CD14-positive monocyte (primary cell): ENCODE results near the gene UFSP1. TPM values are rescaled to one million over a fixed set of nuclear protein-coding genes. Genes with fewer than 3 reads are reported as not detected.
A peak's percentile ranks its signal among the peaks of the same experiment; 100 is the strongest.

ENCODE experiments used
- DNase-seq, 3 donors: peaks; one replicate each; pipeline ENCODE4 v3.0.0-alpha.2; 2011 to 2022
- H2AFZ ChIP-seq: 2 replicates; pipeline ENCODE4 v1.6.0; 2012; ENCODE audit warnings: mild to moderate bottlenecking, low read depth, low read length, inconsistent platforms; ENCODE audit not compliant: insufficient read depth, poor library complexity, severe bottlenecking
- H3K27ac ChIP-seq, 2 donors: 1 replicate in 1 of 2; 2 replicates in 1 of 2; pipeline ENCODE4 v1.5.1; 2012 to 2013; ENCODE audit warnings: low read length in 2 of 2, control low read depth in 1 of 2, inconsistent platforms in 1 of 2, low read depth in 1 of 2, mild to moderate bottlenecking in 1 of 2
- H3K27me3 ChIP-seq, 2 donors: one replicate each; pipeline versions ENCODE4 v1.6.0 to v1.6.1; 2011 to 2013; ENCODE audit warnings: low read length in 2 of 2; ENCODE audit not compliant: control insufficient read depth in 2 of 2, insufficient read depth in 2 of 2
- H3K36me3 ChIP-seq, 2 donors: replicated peaks in 1 of 2; 1 replicate in 1 of 2; 2 replicates in 1 of 2; pipeline versions ENCODE4 v1.5.1 to v1.6.1; 2012 to 2013; ENCODE audit warnings: low read length in 2 of 2, control low read depth in 1 of 2, inconsistent platforms in 1 of 2, mild to moderate bottlenecking in 1 of 2; ENCODE audit not compliant: insufficient read depth in 2 of 2, control insufficient read depth in 1 of 2
- H3K4me1 ChIP-seq, 2 donors: 1 replicate in 1 of 2; 2 replicates in 1 of 2; pipeline versions ENCODE4 v1.5.1 to v1.6.1; 2012 to 2013; ENCODE audit warnings: low read length in 2 of 2, control low read depth in 1 of 2, inconsistent platforms in 1 of 2, mild to moderate bottlenecking in 1 of 2, moderate library complexity in 1 of 2; ENCODE audit not compliant: insufficient read depth in 2 of 2, control insufficient read depth in 1 of 2
- H3K4me2 ChIP-seq: replicated peaks from 2 replicates; pipeline ENCODE3; 2012; ENCODE audit warnings: low read length, moderate library complexity, mild to moderate bottlenecking; ENCODE audit not compliant: poor library complexity, severe bottlenecking; ENCODE audit errors: extremely low read depth
- H3K4me3 ChIP-seq, 3 experiments: fragments of 200-600 bp in 1 of 3; sonication (generic) in 1 of 3; replicated peaks in 1 of 3; 1 replicate in 2 of 3; 2 replicates in 1 of 3; pipeline ENCODE4 v1.5.1; 2011 to 2013; ENCODE audit warnings: low read length in 3 of 3, mild to moderate bottlenecking in 3 of 3, control low read depth in 2 of 3, low read depth in 2 of 3, inconsistent platforms in 1 of 3, moderate library complexity in 1 of 3
- H3K79me2 ChIP-seq: 2 replicates; pipeline ENCODE4 v1.6.0; 2012; ENCODE audit warnings: mild to moderate bottlenecking, control low read depth, inconsistent platforms, low read length, moderate library complexity; ENCODE audit not compliant: insufficient read depth
- H3K9ac ChIP-seq: 2 replicates; pipeline ENCODE4 v1.6.0; 2017; ENCODE audit warnings: low read length, mild to moderate bottlenecking; ENCODE audit not compliant: insufficient read depth, poor library complexity, severe bottlenecking
- H3K9me3 ChIP-seq, 2 donors: replicated peaks in 1 of 2; 1 replicate in 1 of 2; 2 replicates in 1 of 2; pipeline versions ENCODE4 v1.5.1 to v1.6.1; 2012 to 2013; ENCODE audit warnings: low read length in 2 of 2, control low read depth in 1 of 2; ENCODE audit not compliant: control insufficient read depth in 1 of 2, insufficient read depth in 1 of 2
- H4K20me1 ChIP-seq: 2 replicates; pipeline ENCODE4 v1.6.0; 2012; ENCODE audit warnings: mild to moderate bottlenecking, low read length, control low read depth, moderate library complexity; ENCODE audit not compliant: insufficient read depth
- H3K27ac Mint-ChIP-seq, 7 donors: one replicate each; pipeline ENCODE4 v1.8.0; 2020; ENCODE audit warnings: mild to moderate bottlenecking in 7 of 7, mixed read lengths in 7 of 7, moderate library complexity in 6 of 7, inconsistent platforms in 2 of 7
- H3K27me3 Mint-ChIP-seq, 3 donors: one replicate each; pipeline ENCODE4 v1.8.0; 2021 to 2022; ENCODE audit warnings: low read depth in 3 of 3, mild to moderate bottlenecking in 3 of 3, mixed read lengths in 3 of 3, moderate library complexity in 3 of 3, inconsistent platforms in 1 of 3
- H3K36me3 Mint-ChIP-seq, 2 donors: one replicate each; pipeline ENCODE4 v1.8.0; 2020; ENCODE audit warnings: mixed read lengths in 2 of 2, inconsistent platforms in 1 of 2, mild to moderate bottlenecking in 1 of 2
- H3K4me1 Mint-ChIP-seq: one replicate; pipeline ENCODE4 v1.8.0; 2020; ENCODE audit warnings: mild to moderate bottlenecking, mixed read lengths
- H3K4me3 Mint-ChIP-seq, 2 donors: one replicate each; pipeline ENCODE4 v1.8.0; 2020; ENCODE audit warnings: mild to moderate bottlenecking in 2 of 2, mixed read lengths in 2 of 2, moderate library complexity in 1 of 2
- H3K9me3 Mint-ChIP-seq, 7 donors: one replicate each; pipeline ENCODE4 v1.8.0; 2020 to 2022; ENCODE audit warnings: mixed read lengths in 7 of 7, mild to moderate bottlenecking in 6 of 7, moderate library complexity in 6 of 7, inconsistent platforms in 2 of 7
- CTCF ChIP-seq: fragments of 200-600 bp; IDR thresholded peaks from one replicate; pipeline ENCODE4 v1.8.0; 2022; ENCODE audit warnings: antibody characterized with exemption, mild to moderate bottlenecking
- WGBS: methylation state at CpG from one replicate; pipeline ENCODE4 v1.1.5; 2013; ENCODE audit warnings: missing lambda C conversion rate; ENCODE audit not compliant: insufficient coverage; 5-methylcytosine and 5-hydroxymethylcytosine counted together
- intact Hi-C, 2 donors: fragments of 100-400 bp; cut with micrococcal nuclease; formaldehyde crosslinking; loops; one replicate each; pipeline versions ENCODE4 v1.15.0 to v1.15.1; 2023
- polyA plus RNA-seq, 3 donors: library from polyadenylated mRNA; depleted of rRNA in 1 of 3; unstranded in 2 of 3; stranded (reverse) in 1 of 3; fragments of 300-500 nt in 2 of 3; fragments of >200 nt in 1 of 3; fragmentation: Illumina TruSeq in 2 of 3; gene quantifications; 1 replicate in 2 of 3; 2 replicates in 1 of 3; pipeline ENCODE4 v1.2.3, GENCODE V29; 2012 to 2021

UFSP1 gene
- polyA plus RNA-seq, 3 donors: 0.57 to 0.76 (median 0.57) TPM

- intact Hi-C loops: loop anchor here in 1 of 2 donors (1.0 kb wide), 1 partner anchor 13 kb away; no protein-coding TSS in a partner anchor
- H3K9ac ChIP-seq: peak within 1 kb of the TSS; percentile 90
- TF ChIP-seq CTCF: peak; percentile 25
- Mint-ChIP-seq H3K9me3 (peaks cover 0 to 5% (median 0%) of the 10 kb centered on the region in 7 donors), H3K4me1 (peaks cover 30% of the 10 kb centered on the region), H3K36me3 (peaks cover 45 to 51% of the 10 kb centered on the region in 2 donors), H3K27ac (peak within 1 kb of the TSS; percentile 92 to 98 (median 95)), H3K4me3 (peak within 1 kb of the TSS; percentile 97), H3K27me3 (peaks cover 0 to 8% (median 0%) of the 10 kb centered on the region in 3 donors)
- peak within 1 kb of the TSS; percentile 68 to 98 (median 76) for H3K4me3 ChIP-seq
- peak; percentile 97 to 98 (median 97) for DNase-seq
- H3K9me3 ChIP-seq: no peaks in the 10 kb centered on the region
- H3K4me1 ChIP-seq: peaks cover 22 to 31% of the 10 kb centered on the region in 2 donors
- peak within 1 kb of the TSS; percentile 94 for H2AFZ ChIP-seq
- peaks cover 48% of the 10 kb centered on the region for H3K79me2 ChIP-seq
- peaks cover 45% of the 10 kb centered on the region for H4K20me1 ChIP-seq
- H3K36me3 ChIP-seq: peaks cover 1 to 23% of the 10 kb centered on the region in 2 donors
- no peaks in the 10 kb centered on the region for H3K27me3 ChIP-seq
- 3% methylated on average over 48 of the region's 79 CpGs for WGBS
- peak within 1 kb of the TSS; percentile 95 for H3K4me2 ChIP-seq
- peak within 1 kb of the TSS; percentile 79 to 94 for H3K27ac ChIP-seq
These were observed 14.7 kb downstream of the UFSP1 start, which contains the start of gene SRRT for GRCh38 chr7:100874577-100875355. Gene SRRT, plus strand, starts transcription at chr7:100875103. Its CDS starts 488 bp downstream, at chr7:100875591.

GRCh38 chr7:100874300-100874576 lies 15.3 kb downstream of the UFSP1 start:
- Histone ChIP-seq H3K9me3 (no peaks in the 10 kb centered on the region), H3K79me2 (peaks cover 43% of the 10 kb centered on the region), H3K9ac (peak overlapping the region; percentile 90), H3K27ac (peak overlapping the region; percentile 79 to 94), H2AFZ (peak overlapping the region; percentile 94), H3K36me3 (peaks cover 0 to 18% of the 10 kb centered on the region in 2 donors), H3K4me3 (peak overlapping the region; percentile 68 to 98 (median 76)), H3K4me1 (peaks cover 22 to 31% of the 10 kb centered on the region in 2 donors), H4K20me1 (peaks cover 40% of the 10 kb centered on the region), H3K4me2 (peak overlapping the region; percentile 95), H3K27me3 (no peaks in the 10 kb centered on the region)
- intact Hi-C loops: no loop called here
- peaks cover 41 to 46% of the 10 kb centered on the region in 2 donors for H3K36me3 Mint-ChIP-seq
- 76% methylated on average over 5 of the region's 8 CpGs for WGBS
- peak overlapping the region; percentile 97 for H3K4me3 Mint-ChIP-seq
- H3K27me3 Mint-ChIP-seq: peaks cover 0 to 8% (median 0%) of the 10 kb centered on the region in 3 donors
- H3K9me3 Mint-ChIP-seq: peaks cover 0 to 3% (median 0%) of the 10 kb centered on the region in 7 donors
- peak overlapping the region; percentile 92 to 98 (median 95) for H3K27ac Mint-ChIP-seq
- no peak for DNase-seq
- H3K4me1 Mint-ChIP-seq: peaks cover 29% of the 10 kb centered on the region
- TF ChIP-seq CTCF: no peak
